Ureter (tissue), 1 donor: ENCODE measurements around the gene COPS7A. TPM values are rescaled to one million over a fixed set of nuclear protein-coding genes. Genes with fewer than 3 reads are reported as not detected.
A peak's percentile ranks its signal among the peaks of the same experiment; 100 is the strongest.
"Not testable (repeated sequence)": the region's sequence is repeated elsewhere in the genome, so short reads cannot be mapped to it uniquely, and the experiment has no call there.

ENCODE experiments used
- DNase-seq: peaks from one replicate; pipeline ENCODE4 v3.0.0-alpha.2; 2020; ENCODE audit warnings: low spot score
- total RNA-seq: library from RNA; stranded (reverse); gene quantifications from one replicate; pipeline ENCODE4 v1.2.4, GENCODE V29; 2023
- donor health status: DM: yes; HTN: yes; CAD: no.

COPS7A gene
- total RNA-seq, 1 donor from 2014 or later = 77.9 TPM

GRCh38 chr12:6701078-6701768, 22.6 kb upstream of the COPS7A start:
- no peak for DNase-seq

GRCh38 chr12:6703631-6704030, 20.2 kb upstream of the COPS7A start:
- DNase-seq = no peak

- not testable (repeated sequence) for DNase-seq
Measured at GRCh38 chr12:6708351-6708750, 15.5 kb upstream of the COPS7A start.

- no peak for DNase-seq
Measured at GRCh38 chr12:6708960-6709394, 14.9 kb upstream of the COPS7A start.

- not testable (repeated sequence) for DNase-seq
Measured at GRCh38 chr12:6716031-6716873, 7.6 kb upstream of the COPS7A start.

GRCh38 chr12:6716874-6717437, 6.9 kb upstream of the COPS7A start:
- DNase-seq = no peak

- no peak for DNase-seq
Measured at GRCh38 chr12:6722863-6723262, 983 bp upstream of the COPS7A start.

GRCh38 chr12:6724409-6724797, 557 bp downstream of the COPS7A start:
- DNase-seq = no peak

- DNase-seq = no peak
Measured at GRCh38 chr12:6725350-6725749, 1.5 kb downstream of the COPS7A start.

- no peak for DNase-seq
Measured at GRCh38 chr12:6729186-6729585, 5.3 kb downstream of the COPS7A start.

GRCh38 chr12:6730169-6730568, 6.3 kb downstream of the COPS7A start:
- no peak for DNase-seq

- DNase-seq = no peak
Measured at GRCh38 chr12:6734506-6735387, 10.9 kb downstream of the COPS7A start.

- peak; percentile 80 for DNase-seq
Measured at GRCh38 chr12:6735448-6736191, 11.8 kb downstream of the COPS7A start.

GRCh38 chr12:6736754-6737153, 12.9 kb downstream of the COPS7A start:
- DNase-seq = no peak

GRCh38 chr12:6742080-6742479, 18.2 kb downstream of the COPS7A start:
- not testable (repeated sequence) for DNase-seq

GRCh38 chr12:6742834-6743233, 19.0 kb downstream of the COPS7A start:
- DNase-seq = no peak

- DNase-seq = not testable (repeated sequence)
Measured at GRCh38 chr12:6743300-6743699, 19.5 kb downstream of the COPS7A start.

- DNase-seq = no peak
Measured at GRCh38 chr12:6745741-6746525, 22.1 kb downstream of the COPS7A start.

- no peak for DNase-seq
Measured at GRCh38 chr12:6747216-6747615, 23.4 kb downstream of the COPS7A start.

- no peak for DNase-seq
Measured at GRCh38 chr12:6748761-6749160, 24.9 kb downstream of the COPS7A start.
